CD1c-positive myeloid dendritic cell (primary cell): Measurements from ENCODE around the gene PIK3R2.

Source experiments
- DNase-seq: peaks from one replicate; pipeline ENCODE4 v3.0.0-alpha.2; 2016; ENCODE audit errors: extremely low spot score

The PIK3R2 gene

DNA sequence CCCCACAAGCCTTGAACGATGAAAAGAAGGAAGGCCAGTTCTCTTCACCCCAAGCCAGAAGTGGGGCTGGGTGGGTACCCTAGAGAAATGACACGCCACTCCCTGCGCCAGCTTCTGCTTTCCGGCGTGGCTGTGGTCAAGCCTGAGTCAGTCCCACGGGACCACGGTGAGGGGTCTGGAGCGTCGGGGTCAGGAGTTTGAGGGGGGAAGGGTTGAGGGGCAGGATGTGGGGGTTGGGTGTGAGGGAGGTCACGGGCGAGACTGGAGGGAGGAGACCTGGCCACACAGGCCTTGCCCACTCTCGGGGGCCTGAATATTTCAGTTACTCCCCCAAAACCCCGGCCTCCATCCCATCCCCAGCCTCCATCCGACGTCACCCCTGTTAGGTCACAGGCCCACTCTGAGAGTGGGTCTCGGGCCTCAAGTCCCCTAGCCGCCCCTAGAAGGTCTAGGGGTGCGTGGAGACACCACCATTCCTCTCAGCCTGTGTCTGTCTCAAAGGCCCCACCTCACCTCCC, 20.1 kb downstream of the PIK3R2 start:
- DNase-seq = peak; percentile 94

DNA sequence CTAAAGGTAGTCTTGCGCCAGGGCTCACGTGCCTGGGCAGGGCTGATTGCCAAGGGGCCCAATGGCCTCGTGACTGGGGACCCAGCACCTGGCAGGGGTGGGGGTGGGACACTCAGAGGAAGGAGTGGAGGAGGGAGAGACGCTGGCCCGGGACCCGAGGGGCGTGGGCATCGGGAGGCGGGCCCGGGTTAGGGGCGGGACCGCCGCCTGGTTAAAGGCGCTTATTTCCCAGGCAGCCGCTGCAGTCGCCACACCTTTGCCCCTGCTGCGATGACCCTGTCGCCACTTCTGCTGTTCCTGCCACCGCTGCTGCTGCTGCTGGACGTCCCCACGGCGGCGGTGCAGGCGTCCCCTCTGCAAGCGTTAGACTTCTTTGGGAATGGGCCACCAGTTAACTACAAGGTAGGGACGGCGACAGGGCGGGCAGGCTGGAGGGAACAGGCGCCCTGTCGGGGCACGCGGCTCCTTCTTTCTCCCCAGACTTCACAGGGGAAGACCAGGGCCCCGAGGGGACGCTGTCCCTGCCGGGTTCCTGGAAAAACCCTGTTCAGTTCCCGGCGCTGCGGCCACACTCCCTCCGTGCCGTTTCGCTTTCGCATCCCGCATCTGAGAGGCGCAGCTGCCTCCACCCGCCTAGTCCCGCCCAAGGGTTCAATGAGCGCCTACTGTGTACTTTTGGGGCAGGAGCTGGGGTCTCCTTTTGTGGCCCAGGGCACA, 20.8 kb downstream of the PIK3R2 start, which contains the start of gene IFI30:
Gene IFI30 (plus strand): TSS at position 242 of the 717 bp plus-strand sequence. CDS start 29 bp downstream, at position 271.
- DNase-seq = peak; percentile 89

DNA sequence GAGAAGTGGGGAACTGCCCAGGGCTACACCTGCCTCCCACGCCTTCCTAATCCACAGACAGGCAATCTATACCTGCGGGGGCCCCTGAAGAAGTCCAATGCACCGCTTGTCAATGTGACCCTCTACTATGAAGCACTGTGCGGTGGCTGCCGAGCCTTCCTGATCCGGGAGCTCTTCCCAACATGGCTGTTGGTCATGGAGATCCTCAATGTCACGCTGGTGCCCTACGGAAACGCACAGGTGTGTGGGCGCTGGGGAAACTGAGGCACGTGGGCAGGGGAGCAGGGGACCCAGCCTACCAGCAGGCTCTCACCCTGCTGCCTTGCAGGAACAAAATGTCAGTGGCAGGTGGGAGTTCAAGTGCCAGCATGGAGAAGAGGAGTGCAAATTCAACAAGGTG, 22.0 kb downstream of the PIK3R2 start:
- no peak for DNase-seq

DNA sequence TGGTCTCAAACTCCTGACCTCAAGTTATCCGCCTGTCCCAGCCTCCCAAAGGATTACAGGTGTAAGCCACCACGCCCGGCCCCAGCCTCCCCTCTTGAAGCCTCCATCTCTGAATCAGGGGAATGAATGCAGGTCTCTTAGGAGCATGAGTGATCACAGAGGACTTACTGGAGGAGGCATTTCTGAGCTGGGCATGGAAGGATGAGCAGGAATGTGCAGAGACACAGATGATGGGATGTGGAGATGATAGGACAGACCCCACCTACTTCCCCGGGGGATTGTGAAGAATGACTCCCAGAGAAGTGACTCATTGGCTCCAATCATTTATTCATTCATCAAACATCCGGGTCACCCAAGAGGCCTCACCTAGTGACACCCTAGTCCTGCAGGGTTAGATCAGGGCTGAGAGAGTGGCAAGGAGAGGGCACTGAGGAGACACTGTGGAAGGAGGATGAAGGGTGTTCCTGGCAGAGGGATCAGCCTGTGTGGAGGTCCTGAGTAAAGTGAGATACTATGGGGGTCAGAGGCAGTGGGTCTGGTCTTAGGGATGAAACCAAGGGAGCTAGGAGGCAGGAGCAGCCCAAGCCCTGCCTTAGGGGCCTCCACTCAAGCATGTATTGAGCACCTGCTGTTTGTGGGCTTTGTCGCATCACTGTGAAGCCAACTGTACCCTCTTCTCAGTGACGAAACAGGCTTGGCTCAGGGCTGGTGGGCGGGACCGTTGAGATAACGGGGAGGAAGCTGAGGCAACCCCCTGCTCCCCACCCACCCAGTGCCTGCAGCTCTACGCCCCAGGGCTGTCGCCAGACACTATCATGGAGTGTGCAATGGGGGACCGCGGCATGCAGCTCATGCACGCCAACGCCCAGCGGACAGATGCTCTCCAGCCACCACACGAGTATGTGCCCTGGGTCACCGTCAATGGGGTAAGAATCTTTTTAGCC, 23.7 kb downstream of the PIK3R2 start:
- peak; percentile 48 for DNase-seq

DNA sequence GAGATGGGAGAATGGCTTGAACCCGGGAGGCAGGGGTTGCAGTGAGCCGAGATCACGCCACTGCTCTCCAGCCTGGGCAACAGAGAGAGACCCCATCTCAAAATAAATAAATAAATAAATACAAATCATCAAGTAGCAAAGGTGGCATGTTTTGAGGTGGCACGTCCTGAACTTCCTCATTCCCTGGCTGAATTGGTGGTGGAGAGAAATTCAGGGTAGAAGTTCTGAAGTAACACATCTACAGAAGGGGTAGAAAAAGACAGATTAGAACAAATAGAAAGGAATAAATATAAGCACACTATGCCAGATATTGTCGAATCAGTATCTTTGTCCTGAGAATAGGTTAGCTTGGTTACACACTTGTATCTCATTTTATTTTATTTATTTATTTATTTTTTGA, 27.0 kb downstream of the PIK3R2 start:
- DNase-seq = peak; percentile 61

DNA sequence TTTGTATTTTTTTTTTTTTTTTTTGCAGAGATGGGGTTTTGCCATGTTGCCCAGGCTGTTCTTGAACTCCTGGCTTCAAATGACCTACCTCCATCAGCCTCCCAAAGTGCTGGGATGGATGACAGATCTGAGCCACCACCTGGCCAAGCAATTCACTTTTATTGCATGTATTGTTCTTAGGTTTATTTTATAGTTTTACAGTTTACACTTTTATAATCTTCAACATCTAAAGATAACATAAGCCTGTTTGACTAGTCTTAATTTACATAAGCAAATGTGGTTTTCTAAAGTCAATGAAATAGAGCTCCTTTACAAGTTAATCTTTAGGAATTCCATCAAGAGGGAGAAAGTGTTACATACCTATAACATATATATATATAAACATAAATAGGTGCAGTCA, 30.6 kb downstream of the PIK3R2 start:
- DNase-seq = no peak

DNA sequence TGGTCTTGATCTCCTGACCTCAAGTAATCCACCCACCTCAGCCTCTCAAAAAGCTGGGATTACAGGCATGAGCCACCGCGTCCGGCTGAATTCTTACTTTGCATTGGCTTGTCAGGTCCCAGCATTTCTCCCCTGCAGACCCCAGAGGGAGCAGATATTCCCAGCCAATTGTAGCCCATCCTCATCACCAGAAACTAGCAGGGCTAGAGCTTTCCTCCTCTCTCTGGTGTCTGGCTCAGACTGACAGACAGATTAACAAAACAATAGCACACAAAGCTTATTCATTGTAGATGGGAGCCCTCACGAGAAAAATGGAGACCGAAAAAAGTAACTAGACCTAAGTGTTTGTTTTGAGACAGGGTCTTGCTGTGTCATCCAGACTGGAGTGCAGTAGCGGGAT, 32.6 kb downstream of the PIK3R2 start:
- no peak for DNase-seq

DNA sequence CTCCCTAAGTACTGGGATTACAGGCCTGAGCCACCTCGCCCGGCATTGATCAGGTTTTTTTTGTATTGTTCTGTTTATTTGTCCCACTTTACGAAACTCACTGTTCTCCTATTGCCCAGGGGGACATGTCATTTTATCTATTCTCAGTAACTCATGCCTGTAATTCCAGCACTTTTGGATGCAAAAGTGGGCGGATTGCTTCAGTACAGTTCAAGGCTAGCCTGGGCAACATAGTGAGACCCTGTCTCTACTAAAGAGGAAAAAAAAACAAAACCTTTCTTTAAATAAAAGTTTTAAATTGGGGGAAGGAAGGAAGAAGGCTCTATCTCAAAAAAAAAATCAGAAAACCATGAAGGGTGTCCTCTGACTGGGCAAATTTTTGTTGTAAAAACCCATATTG, 37.3 kb downstream of the PIK3R2 start:
- no peak for DNase-seq

DNA sequence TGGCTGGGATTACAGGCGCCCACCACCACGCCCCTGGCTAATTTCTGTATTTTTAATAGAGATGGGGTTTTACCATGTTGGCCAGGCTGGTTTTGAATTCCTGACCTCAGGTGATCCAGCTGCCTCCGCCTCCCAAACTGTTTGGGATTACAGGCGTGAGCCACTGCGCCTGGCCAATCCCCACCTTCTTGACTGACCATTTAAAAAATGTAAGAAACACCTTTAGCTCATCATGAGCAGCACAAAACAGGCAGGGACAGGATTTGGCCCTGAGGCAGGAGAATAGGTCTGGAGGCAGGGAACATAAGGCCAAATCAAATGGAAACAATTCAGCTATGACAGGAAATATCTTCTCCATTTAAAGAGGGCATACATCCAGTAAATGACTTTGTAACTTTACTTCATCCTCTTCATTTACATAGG, 38.7 kb downstream of the PIK3R2 start:
- no peak for DNase-seq

DNA sequence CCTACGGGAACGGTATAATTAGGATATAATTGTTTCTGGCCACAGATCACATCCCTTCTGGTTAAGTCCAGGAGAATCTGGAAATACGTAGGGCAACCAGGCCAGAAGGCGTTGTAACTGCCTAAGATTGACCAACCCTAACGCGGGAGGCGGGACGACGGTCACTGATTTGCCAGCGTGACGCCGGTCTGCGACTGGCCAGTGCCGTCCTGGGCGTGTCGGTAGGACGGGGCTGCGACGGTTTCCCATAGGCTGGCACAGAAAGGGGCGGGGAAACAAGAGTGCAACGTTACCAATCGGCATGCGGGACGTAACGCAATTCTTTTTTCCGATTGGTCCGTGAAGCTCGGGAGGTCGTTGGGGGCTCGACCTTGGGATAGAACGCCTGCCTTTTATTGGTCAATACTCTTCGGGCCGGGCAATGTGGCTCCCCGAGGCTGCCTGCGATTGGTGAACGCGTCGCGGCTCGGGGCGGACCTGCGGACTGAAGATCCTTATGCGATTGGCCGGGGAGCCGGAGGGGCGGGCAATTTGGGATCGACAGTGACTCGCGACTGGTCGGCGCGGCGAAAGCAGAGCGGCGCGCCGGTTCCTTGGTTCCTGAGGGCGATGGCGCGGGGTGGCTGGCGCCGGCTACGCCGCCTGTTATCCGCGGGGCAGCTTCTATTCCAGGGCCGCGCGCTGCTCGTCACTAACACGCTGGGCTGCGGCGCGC, 39.9 kb downstream of the PIK3R2 start, which contains the start of gene MPV17L2:
Gene MPV17L2 (plus strand): TSS at position 546 of the 715 bp plus-strand sequence. CDS start 64 bp downstream, at position 610.
- peak; percentile 99 for DNase-seq

DNA sequence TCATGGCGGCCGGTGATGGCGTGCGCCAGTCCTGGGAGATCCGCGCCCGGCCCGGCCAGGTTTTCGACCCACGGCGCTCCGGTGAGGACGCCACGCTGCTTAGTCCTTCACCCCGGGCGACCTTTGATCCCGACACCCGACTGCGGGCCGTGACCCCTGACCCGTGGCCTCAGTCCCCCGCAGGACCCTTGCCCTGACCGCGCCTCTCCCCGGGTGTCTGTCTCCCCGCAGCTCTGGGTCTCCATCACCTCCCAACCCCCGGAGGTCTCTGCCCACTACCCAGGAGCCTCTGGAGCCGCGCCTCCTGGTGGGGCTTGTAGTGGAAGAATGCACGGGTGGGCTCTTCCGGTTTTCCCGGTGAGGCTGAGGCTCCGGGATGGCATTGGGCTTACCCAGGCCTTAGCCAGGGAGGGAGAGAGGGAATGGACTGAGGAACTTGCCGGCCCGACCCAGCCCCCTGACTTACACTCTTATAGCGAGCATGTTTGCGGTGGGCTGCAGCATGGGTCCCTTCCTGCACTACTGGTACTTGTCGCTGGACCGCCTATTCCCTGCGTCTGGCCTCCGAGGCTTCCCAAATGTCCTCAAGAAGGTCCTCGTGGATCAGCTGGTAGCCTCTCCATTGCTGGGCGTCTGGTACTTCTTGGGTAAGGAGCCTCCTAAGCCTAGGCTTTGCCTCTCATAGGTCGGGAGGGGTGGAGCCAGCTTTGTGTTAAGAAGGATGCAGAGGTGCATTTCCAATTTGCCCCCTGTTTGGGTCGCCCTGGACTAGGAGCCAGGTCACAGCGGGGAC, 40.6 kb downstream of the PIK3R2 start:
- no peak for DNase-seq

DNA sequence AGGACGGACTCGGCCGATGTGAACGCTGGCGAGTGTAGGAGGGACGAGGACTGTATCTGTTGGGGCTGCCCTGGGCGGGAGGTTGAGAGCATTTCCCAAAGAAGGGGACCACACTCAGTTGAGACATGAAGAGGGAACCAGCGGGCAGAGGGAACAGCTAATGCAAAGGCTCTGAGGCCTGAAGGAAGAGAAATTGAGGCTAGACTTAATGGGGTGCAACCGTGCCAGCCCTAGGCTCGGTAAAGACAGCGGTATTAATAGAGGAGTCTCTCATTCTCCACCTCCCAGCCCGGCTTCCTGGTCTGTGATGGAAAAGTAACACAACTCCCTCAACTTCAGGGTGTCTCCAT, 41.2 kb downstream of the PIK3R2 start:
- no peak for DNase-seq

DNA sequence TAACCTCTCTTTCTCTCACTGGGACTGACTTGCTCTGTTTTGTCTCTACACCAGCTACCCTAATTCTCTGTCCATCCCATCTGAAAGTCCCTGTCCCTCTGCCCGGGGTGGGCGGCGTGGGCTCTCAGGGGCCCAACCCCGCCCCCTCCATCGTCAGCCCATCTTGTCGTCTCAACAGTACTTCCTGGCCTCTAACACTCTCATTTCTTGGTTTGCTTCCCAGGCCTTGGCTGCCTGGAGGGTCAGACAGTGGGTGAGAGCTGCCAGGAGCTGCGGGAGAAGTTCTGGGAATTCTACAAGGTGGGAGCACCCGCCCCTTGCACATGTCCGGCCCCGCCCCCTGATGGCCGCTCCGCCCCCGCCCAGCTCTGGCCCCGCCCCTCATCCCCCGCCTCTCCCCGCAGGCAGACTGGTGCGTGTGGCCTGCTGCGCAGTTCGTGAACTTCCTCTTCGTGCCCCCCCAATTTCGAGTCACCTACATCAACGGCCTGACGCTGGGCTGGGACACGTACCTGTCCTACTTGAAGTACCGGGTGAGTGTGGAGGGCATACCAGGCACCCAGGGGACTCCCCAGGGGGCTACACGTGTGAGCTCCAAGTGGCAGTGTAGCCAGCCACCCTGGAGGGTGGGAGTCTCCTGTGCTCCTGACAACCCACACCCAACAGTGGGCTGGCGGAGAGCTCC, 41.7 kb downstream of the PIK3R2 start:
- DNase-seq = peak; percentile 51

DNA sequence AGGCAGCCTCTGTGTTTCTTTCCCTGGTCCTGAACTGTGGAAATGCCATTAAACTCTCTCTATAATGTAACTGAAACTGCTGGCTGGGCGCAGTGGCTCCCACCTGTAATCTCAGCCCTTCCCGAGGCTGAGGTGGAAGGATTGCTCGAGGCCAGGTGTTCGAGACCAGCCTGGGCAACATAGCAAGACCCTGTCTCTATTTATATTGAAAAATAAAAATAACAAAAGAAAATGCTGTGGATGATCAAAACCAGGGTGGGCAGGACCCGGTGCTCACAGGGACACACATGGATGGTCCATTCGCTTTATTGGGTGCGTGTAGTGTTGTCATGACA, 43.5 kb downstream of the PIK3R2 start:
- no peak for DNase-seq

DNA sequence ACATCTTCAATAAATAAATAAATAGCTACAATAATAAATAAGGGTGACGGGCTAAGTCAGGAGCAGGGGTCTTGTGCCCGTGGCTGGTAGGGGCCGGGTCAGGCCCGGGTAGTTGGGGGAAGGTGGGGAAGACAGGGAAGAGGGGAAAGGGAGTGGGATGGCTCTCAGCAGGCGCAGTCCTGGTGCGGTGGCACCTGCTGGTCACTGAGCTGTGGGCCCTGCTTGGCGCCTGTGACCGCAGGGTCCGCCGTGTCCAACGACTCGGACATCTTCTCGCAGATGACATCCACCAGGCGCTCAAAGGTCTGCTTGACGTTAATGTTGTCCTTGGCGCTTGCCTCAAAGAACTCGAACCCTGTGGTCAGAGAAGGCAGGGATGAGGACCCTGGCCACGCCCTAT, 44.3 kb downstream of the PIK3R2 start:
- DNase-seq = no peak

DNA sequence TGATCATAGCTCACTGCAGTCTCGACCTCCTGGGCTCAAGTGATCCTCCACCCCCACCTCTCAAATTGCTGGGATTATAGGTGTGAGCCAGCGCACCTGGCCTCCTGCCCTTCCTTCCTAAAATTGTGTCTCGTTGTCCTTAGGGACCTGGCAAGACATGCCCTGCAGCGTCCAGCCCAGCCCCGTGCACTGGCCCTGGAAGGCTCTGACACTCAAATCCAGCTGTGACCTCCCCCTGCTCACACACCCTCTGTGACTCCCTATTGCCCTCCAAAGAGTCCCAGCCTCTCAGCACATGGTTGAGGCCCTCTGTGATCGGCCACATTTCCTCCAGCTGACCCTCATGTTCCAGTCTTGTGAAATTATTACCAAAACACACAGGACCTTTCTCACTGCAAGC, 45.0 kb downstream of the PIK3R2 start:
- no peak for DNase-seq

DNA sequence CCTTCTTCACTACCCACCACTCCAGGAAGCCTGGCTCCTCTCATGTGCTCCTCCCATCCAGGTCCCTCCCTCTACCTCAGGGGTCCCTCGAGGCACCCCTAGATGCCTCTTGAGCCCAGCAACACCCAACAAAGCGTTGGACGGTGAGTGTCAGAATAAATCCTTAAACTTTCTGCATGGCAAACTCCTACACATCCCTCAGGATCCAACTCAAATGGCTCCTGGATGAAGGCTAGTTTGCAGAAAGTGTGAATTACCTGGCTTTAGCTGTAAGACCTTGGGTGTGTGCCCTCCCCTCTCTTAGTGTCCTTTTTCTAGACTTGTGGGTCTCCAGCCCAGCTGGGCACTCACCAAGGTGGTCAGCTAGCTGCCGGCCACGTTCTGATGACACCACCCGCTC, 45.4 kb downstream of the PIK3R2 start:
- DNase-seq = no peak

DNA sequence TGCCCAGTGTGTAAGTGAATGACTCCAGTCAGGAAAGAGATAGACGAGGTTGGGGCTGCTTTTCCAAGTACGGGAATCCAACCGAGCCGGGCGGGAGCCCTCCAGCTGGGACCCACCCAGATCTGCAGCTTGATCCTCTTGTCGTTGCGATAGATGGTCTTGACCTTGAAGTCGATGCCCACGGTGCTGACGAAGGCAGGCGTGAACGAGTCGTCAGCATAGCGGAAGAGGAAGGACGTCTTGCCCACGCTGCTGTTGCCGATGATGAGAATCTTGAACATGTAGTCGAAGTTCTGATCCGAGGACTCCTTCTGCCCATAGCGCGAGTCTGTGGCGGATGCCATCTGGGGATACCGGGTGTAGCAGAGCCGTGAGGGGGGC, 49.4 kb downstream of the PIK3R2 start:
- DNase-seq = peak; percentile 38

DNA sequence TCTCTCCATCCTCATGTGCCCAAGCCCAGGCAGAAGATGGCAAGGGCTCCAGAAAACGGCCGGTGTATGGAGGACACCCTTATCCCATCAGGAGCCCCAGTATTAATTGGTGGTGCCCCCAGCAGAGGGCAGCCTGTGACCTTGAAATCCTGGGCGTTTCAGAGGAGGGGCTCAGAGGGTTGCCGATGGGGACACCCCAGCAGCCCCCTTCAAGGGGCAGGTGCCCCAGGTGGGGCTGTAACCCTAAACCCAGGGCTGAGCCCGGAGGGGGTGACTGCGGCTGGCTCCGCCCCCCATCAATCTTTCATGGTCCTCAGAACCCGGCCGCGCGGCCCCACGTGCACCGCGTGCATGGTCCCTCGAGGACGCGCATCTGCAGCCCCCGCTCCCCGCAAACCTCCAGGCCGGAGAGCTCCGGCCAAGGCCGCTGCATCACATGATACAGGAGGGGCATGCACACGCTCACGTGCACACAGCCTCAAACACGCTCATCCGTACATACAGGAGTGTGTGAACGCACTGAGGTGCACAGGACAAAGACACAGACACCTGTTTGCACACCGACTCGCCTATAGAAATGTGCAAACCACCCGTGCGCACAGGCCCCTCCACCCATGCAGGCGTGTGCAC, 49.9 kb downstream of the PIK3R2 start:
- DNase-seq = no peak

DNA sequence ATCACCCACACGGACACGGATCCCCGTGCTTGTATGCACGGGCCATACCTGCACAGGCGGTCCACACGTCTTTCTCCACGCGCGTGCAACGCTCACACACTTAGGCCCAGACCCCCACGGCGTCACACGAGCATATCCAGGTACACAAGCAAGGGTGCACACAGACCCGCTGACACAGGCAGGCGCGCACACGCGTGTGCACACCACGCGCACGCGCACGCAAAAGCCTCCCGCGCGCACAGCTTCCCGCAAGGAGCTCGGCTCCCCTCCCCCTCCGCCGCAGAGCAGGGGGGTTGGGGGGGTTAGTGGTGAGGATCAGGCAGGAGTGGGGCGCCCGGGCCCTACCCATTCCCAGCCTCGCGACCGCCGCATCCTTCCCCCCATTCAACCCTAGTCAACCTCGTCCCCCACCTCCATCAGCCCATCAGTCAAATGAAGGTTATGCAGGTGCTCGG, 50.5 kb downstream of the PIK3R2 start:
- DNase-seq = peak; percentile 37
